ENCODE measurements around the gene TSPAN14. TPM values are rescaled to one million over a fixed set of nuclear protein-coding genes. Genes with fewer than 3 reads are reported as not detected.
"Not testable (repeated sequence)": the region's sequence is repeated elsewhere in the genome, so short reads cannot be mapped to it uniquely, and the experiment has no call there.

TSPAN14 gene
- total and polyA plus RNA-seq, 4 donors, result 19.9 to 36.8 (median 27.3) TPM

- H3K36me3 ChIP-seq (ENCODE audit: control insufficient read depth in 4 of 4, insufficient read depth in 3 of 4, low read depth in 1 of 4, low read length in 3 of 4); DNase-seq (ENCODE audit: low spot score); H3K4me3 ChIP-seq (ENCODE audit: low read depth in 1 of 3, low read length in 3 of 3); H3K9me3 ChIP-seq (ENCODE audit: control insufficient read depth in 4 of 4, low read length in 3 of 4); H3K27ac ChIP-seq (ENCODE audit: low read depth in 1 of 2, low read length in 2 of 2); H3K27me3 ChIP-seq (ENCODE audit: control insufficient read depth in 4 of 4, insufficient read depth in 4 of 4, low read length in 3 of 4); H3K9ac ChIP-seq (ENCODE audit: low read depth in 1 of 2, low read length in 2 of 2): not testable (repeated sequence)
- 81% methylated on average over 6 of the region's 6 CpGs for WGBS
- H3K4me1 ChIP-seq (ENCODE audit: control insufficient read depth in 4 of 4, insufficient read depth in 4 of 4, low read length in 3 of 4), result peaks cover 9 to 51% (median 32%) of the 10 kb centered on the region in 4 donors
Measured at GRCh38 chr10:80417256-80417655, 36.9 kb upstream of the TSPAN14 start.

- 80% methylated on average over 5 of the region's 5 CpGs for WGBS
- no peaks in the 10 kb centered on the region for H3K9me3 ChIP-seq (ENCODE audit: control insufficient read depth in 4 of 4, low read length in 3 of 4)
- H3K4me3 ChIP-seq (ENCODE audit: low read depth in 1 of 3, low read length in 3 of 3), result no peak overlapping the region
- peaks cover 0 to 25% (median 16%) of the 10 kb centered on the region in 4 donors for H3K36me3 ChIP-seq (ENCODE audit: control insufficient read depth in 4 of 4, insufficient read depth in 3 of 4, low read depth in 1 of 4, low read length in 3 of 4)
- TF ChIP-seq FOXA1 (IDR thresholded peaks at IDR 0.05) (no peak), ZBTB33 (IDR thresholded peaks at IDR 0.05) (no peak), SP1 (IDR thresholded peaks at IDR 0.05) (no peak), GABPA (IDR thresholded peaks at IDR 0.05 in 1 of 2, conservative IDR thresholded peaks at IDR 0.05 in 1 of 2) (no peak), HNF4A (conservative IDR thresholded peaks at IDR 0.05) (no peak), REST (IDR thresholded peaks at IDR 0.05) (no peak), YY1 (IDR thresholded peaks at IDR 0.05) (no peak), RAD21 (IDR thresholded peaks at IDR 0.05) (no peak), HNF4G (IDR thresholded peaks at IDR 0.05) (no peak), CTCF (IDR thresholded peaks at IDR 0.05; ENCODE audit: low read depth, low read length, missing input control) (no peak), TAF1 (conservative IDR thresholded peaks at IDR 0.05) (no peak)
- peaks cover 0 to 20% (median 6%) of the 10 kb centered on the region in 4 donors for H3K4me1 ChIP-seq (ENCODE audit: control insufficient read depth in 4 of 4, insufficient read depth in 4 of 4, low read length in 3 of 4)
- DNase-seq (ENCODE audit: low spot score), result no peak
- no peaks in the 10 kb centered on the region for H3K27me3 ChIP-seq (ENCODE audit: control insufficient read depth in 4 of 4, insufficient read depth in 4 of 4, low read length in 3 of 4)
- peak overlapping the region; percentile 21 to 71 for H3K27ac ChIP-seq (ENCODE audit: low read depth in 1 of 2, low read length in 2 of 2)
- H3K9ac ChIP-seq (ENCODE audit: low read depth in 1 of 2, low read length in 2 of 2), result no peak overlapping the region
Measured at GRCh38 chr10:80421050-80421706, 32.9 kb upstream of the TSPAN14 start.
